Esophagus (tissue), 2 donors: ENCODE measurements around the gene FAAP100. TPM values are rescaled to one million over a fixed set of nuclear protein-coding genes. Genes with fewer than 3 reads are reported as not detected.
A peak's percentile ranks its signal among the peaks of the same experiment; 100 is the strongest.

Source experiments
- H3K27ac ChIP-seq, 2 donors: one replicate each; pipeline ENCODE4 v1.5.1; 2013; ENCODE audit warnings: low read depth in 2 of 2, mild to moderate bottlenecking in 2 of 2, inconsistent platforms in 1 of 2, low read length in 1 of 2, moderate library complexity in 1 of 2
- H3K27me3 ChIP-seq, 2 donors: one replicate each; pipeline ENCODE4 v1.6.1; 2013; ENCODE audit warnings: low read length in 2 of 2, control low read depth in 1 of 2, mild to moderate bottlenecking in 1 of 2; ENCODE audit not compliant: insufficient read depth in 2 of 2, control insufficient read depth in 1 of 2
- H3K36me3 ChIP-seq, 2 donors: one replicate each; pipeline ENCODE4 v1.6.1; 2013; ENCODE audit warnings: low read length in 1 of 2; ENCODE audit not compliant: control insufficient read depth in 2 of 2, insufficient read depth in 2 of 2
- H3K4me1 ChIP-seq, 2 donors: one replicate each; pipeline ENCODE4 v1.6.1; 2013; ENCODE audit warnings: low read length in 1 of 2; ENCODE audit not compliant: control insufficient read depth in 2 of 2, insufficient read depth in 2 of 2
- H3K4me3 ChIP-seq, 2 donors: one replicate each; pipeline ENCODE4 v1.5.1; 2013; ENCODE audit warnings: low read length in 2 of 2, mild to moderate bottlenecking in 2 of 2, low read depth in 1 of 2, moderate library complexity in 1 of 2
- H3K9me3 ChIP-seq, 2 donors: one replicate each; pipeline ENCODE4 v1.6.1; 2013; ENCODE audit warnings: mild to moderate bottlenecking in 2 of 2, low read depth in 1 of 2, low read length in 1 of 2, moderate library complexity in 1 of 2; ENCODE audit not compliant: control insufficient read depth in 2 of 2, insufficient read depth in 1 of 2
- WGBS, 2 donors: extraction: QIAGEN DNeasy Blood & Tissue Kit; methylation state at CpG; one replicate each; pipeline ENCODE4 v1.1.7; 2013; 5-methylcytosine and 5-hydroxymethylcytosine counted together
- polyA plus RNA-seq, 2 donors: library from polyadenylated mRNA; stranded (reverse); fragments of 200-250 nt; gene quantifications; one replicate each; pipeline ENCODE4 v1.2.3, GENCODE V29; 2013
- donor health status: healthy with polysubstance abuse.
- donor health status: Bipolar disorder and iron deficiency.

The FAAP100 gene
- polyA plus RNA-seq, 2 donors, result 17.3 to 27.1 TPM

DNA sequence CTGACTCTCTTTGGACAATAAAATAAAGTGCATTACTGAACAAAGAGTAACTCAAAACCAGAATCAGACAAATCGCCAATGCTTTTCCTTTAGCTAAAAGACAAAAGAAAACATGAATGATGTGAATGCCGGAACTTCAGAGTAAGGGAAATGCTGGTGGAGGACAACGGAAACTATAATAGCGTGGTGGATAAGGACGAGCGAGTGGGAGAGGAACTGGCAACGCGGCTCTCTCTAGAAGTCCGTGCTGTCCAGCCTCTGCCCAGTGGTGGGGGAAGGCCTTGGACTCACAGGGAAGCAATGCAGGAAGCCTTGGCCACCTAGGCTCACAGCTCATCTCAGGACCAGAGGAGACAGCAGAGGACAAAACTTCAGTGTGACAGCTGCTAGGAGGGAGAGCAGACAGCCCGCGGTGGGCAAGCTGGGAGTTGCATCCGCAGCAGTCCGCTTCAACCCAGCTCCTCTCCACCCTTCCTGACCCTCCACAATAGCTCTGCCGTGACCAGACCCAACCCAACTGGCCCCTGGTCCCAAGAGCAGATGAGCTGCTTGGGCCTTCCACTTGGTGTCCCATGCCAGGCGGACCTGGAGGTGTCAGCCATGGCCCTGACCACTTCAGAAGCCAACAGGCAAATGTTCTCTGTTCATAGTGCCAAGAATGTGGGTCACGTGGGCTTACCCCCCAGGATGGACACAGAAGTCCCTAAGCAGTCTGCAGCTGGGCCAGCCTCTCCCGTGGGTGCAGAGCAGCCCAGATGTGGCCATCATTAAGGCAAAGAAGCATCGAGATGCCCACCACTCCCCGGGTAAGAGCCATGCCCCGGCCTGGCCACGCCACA is 5.3 kb upstream of the FAAP100 start:
- no peaks in the 10 kb centered on the region for H3K27me3 ChIP-seq
- H3K36me3 ChIP-seq, result peaks cover 2 to 36% of the 10 kb centered on the region in 2 donors
- no peak overlapping the region for H3K4me3 ChIP-seq
- WGBS, 2 donors, result 81 to 85% methylated on average over 21 of the region's 21 CpGs
- no peak overlapping the region for H3K27ac ChIP-seq
- no peaks in the 10 kb centered on the region for H3K9me3 ChIP-seq
- H3K4me1 ChIP-seq, result peaks cover 0 to 10% of the 10 kb centered on the region in 2 donors

- no peaks in the 10 kb centered on the region for H3K9me3 ChIP-seq
- 76 to 89% methylated on average over 6 of the region's 6 CpGs for WGBS, 2 donors
- peaks cover 0 to 10% of the 10 kb centered on the region in 2 donors for H3K4me1 ChIP-seq
- H3K4me3 ChIP-seq, result no peak overlapping the region
- no peak overlapping the region for H3K27ac ChIP-seq
- H3K27me3 ChIP-seq, result no peaks in the 10 kb centered on the region
- peaks cover 2 to 34% of the 10 kb centered on the region in 2 donors for H3K36me3 ChIP-seq
These were observed 4.7 kb upstream of the FAAP100 start for GRCh38 chr17:81556863-81557262.

GRCh38 chr17:81556175-81556691 is 4.1 kb upstream of the FAAP100 start:
- no peak overlapping the region for H3K27ac ChIP-seq
- no peaks in the 10 kb centered on the region for H3K27me3 ChIP-seq
- no peaks in the 10 kb centered on the region for H3K9me3 ChIP-seq
- 87 to 89% methylated on average over 9 of the region's 9 CpGs for WGBS, 2 donors
- peaks cover 2 to 31% of the 10 kb centered on the region in 2 donors for H3K36me3 ChIP-seq
- H3K4me1 ChIP-seq, result peaks cover 0 to 13% of the 10 kb centered on the region in 2 donors
- H3K4me3 ChIP-seq, result no peak overlapping the region

DNA sequence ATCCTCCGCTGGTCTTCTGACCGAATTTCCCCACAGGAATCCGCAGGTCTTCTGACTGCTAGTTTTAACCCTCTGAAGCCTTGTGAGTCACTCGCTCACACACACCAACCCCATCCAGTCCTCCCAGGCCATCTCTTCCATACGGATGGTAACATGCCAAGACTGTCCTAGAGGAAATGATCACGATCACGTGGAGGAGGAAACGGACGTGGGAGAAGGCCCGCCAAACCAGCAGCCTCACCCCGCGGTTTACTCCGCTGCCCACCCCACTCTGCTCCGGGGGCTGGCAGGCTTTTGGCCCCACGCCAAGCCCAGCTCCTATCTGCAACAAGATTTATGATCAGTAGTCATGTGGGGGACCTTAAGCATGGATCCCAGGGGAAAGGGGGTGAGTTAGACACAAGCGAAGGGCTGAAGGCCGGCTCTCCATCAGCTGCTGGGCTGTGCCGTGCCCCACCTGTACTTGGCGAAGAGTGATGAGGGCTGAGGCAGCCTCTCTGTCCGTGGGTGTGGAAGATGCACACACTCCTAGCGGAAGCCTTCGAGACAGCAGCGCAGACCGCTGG is 1.5 kb upstream of the FAAP100 start:
- Histone ChIP-seq H3K4me1 (peaks cover 0 to 18% of the 10 kb centered on the region in 2 donors), H3K27ac (peak overlapping the region; percentile 70 to 92), H3K36me3 (peaks cover 2 to 39% of the 10 kb centered on the region in 2 donors), H3K4me3 (peak overlapping the region in 1 of 2 donors; percentile 76), H3K9me3 (no peaks in the 10 kb centered on the region), H3K27me3 (no peaks in the 10 kb centered on the region)
- 29 to 30% methylated on average over 24 of the region's 24 CpGs for whole genome bisulfite sequencing, 2 donors

GRCh38 chr17:81553018-81553615 is 964 bp upstream of the FAAP100 start:
- 1 to 3% methylated on average over 19 of the region's 19 CpGs for WGBS, 2 donors
- peaks cover 0 to 18% of the 10 kb centered on the region in 2 donors for H3K4me1 ChIP-seq

GRCh38 chr17:81551458-81552243 is 502 bp downstream of the FAAP100 start:
- Histone ChIP-seq H3K4me3 (peak overlapping the region; percentile 76 to 98), H3K27me3 (no peaks in the 10 kb centered on the region)

More at GRCh38 chr17:81553018-81553615, 964 bp upstream of the FAAP100 start:
- peaks cover under 1 to 36% of the 10 kb centered on the region in 2 donors for H3K36me3 ChIP-seq
- H3K27me3 ChIP-seq, result no peaks in the 10 kb centered on the region
- H3K27ac ChIP-seq, result peak overlapping the region; percentile 90 to 92
- no peaks in the 10 kb centered on the region for H3K9me3 ChIP-seq
- peak overlapping the region; percentile 76 to 98 for H3K4me3 ChIP-seq

GRCh38 chr17:81550830-81551457 is 1.2 kb downstream of the FAAP100 start:
- Histone ChIP-seq H3K4me3 (peak overlapping the region; percentile 76 to 98), H3K9me3 (no peaks in the 10 kb centered on the region), H3K36me3 (peaks cover 3 to 38% of the 10 kb centered on the region in 2 donors), H3K4me1 (peaks cover 0 to 18% of the 10 kb centered on the region in 2 donors), H3K27me3 (no peaks in the 10 kb centered on the region), H3K27ac (no peak overlapping the region)
- 76 to 81% methylated on average over 27 of the region's 27 CpGs for WGBS, 2 donors

More at GRCh38 chr17:81551458-81552243, 502 bp downstream of the FAAP100 start:
- WGBS, 2 donors, result 1 to 3% methylated on average over 49 to 69 of the region's 69 CpGs
- peaks cover 0 to 18% of the 10 kb centered on the region in 2 donors for H3K4me1 ChIP-seq
- peaks cover 0 to 36% of the 10 kb centered on the region in 2 donors for H3K36me3 ChIP-seq
- H3K27ac ChIP-seq, result peak overlapping the region; percentile 57 to 92
- no peaks in the 10 kb centered on the region for H3K9me3 ChIP-seq

DNA sequence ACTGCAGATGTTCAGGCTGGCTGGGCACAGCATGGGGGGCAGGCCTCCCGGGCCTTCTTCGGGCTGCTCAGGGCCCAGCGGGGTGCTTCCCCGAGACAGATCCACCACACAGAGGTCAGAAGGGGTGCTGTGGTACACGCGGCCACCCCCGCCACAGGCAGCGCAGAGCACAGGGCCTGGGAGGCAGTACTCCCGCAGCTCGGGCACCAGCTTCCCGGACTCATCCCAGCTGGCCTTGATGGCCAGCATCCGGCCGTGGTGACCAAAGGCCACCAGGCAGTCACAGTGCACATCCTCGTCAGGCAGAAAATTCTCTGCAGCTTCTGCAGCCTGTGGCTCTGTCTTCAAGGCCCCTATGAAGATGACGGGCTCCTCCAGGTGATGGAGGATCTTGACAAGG is 1.9 kb downstream of the FAAP100 start:
- Histone ChIP-seq H3K4me3 (no peak overlapping the region), H3K9me3 (no peaks in the 10 kb centered on the region), H3K27me3 (no peaks in the 10 kb centered on the region), H3K4me1 (peaks cover 2 to 18% of the 10 kb centered on the region in 2 donors), H3K27ac (no peak overlapping the region), H3K36me3 (peaks cover 3 to 44% of the 10 kb centered on the region in 2 donors)
- WGBS, 2 donors, result 93 to 95% methylated on average over 15 of the region's 15 CpGs
